Activated CD8-positive, alpha-beta T cell treated with anti-CD3 and anti-CD28 coated beads for 36 hours (primary cell): ENCODE data around the gene MRPL12. TPM values are rescaled to one million over a fixed set of nuclear protein-coding genes. Genes with fewer than 3 reads are reported as not detected.
A peak's percentile ranks its signal among the peaks of the same experiment; 100 is the strongest.

Experiments
- ATAC-seq: fragments of 200-7000 bp; cut with Tn5 transposase; one replicate; pipeline ENCODE4 v1.10.0; 2021; ENCODE audit warnings: mild to moderate bottlenecking, moderate library complexity
- CTCF ChIA-PET: fragments of 350-600 bp; sonication (Branson Sonifier 250); formaldehyde crosslinking; loops from one replicate; lab custom pipeline; 2021; ENCODE audit warnings: antibody characterized with exemption; lab: Charles Lee
- POLR2A ChIA-PET: fragments of 350-600 bp; sonication (Branson Sonifier 250); formaldehyde crosslinking; loops from one replicate; lab custom pipeline; 2021; ENCODE audit warnings: antibody characterized with exemption; lab: Charles Lee
- DNase-seq: peaks from one replicate; pipeline ENCODE4 v3.0.0-alpha.2; 2020
- H3K27ac Mint-ChIP-seq: one replicate; pipeline ENCODE4 v1.8.0; 2021; ENCODE audit warnings: mild to moderate bottlenecking, mixed read lengths
- H3K27me3 Mint-ChIP-seq: one replicate; pipeline ENCODE4 v1.8.0; 2021; ENCODE audit warnings: mixed read lengths
- H3K36me3 Mint-ChIP-seq: one replicate; pipeline ENCODE4 v1.8.0; 2021; ENCODE audit warnings: low read depth, mixed read lengths
- H3K4me1 Mint-ChIP-seq: one replicate; pipeline ENCODE4 v1.8.0; 2021; ENCODE audit warnings: low read depth, mixed read lengths
- H3K4me3 Mint-ChIP-seq: one replicate; pipeline ENCODE4 v1.8.0; 2021; ENCODE audit warnings: mild to moderate bottlenecking, moderate library complexity, mixed read lengths
- H3K9me3 Mint-ChIP-seq: one replicate; pipeline ENCODE4 v1.8.0; 2021; ENCODE audit warnings: mixed read lengths
- intact Hi-C: fragments of 100-400 bp; cut with micrococcal nuclease; formaldehyde crosslinking; loops from one replicate; pipeline ENCODE4 v1.10.0; 2022
- total RNA-seq, 2 experiments: library from RNA; stranded (reverse); gene quantifications; one replicate each; pipeline ENCODE4 v1.2.3, GENCODE V29; 2021
- TF ChIP-seq, protein P1 (sequence below): fragments of 200-600 bp; IDR thresholded peaks from one replicate; pipeline ENCODE4 v1.8.0; 2022; ENCODE audit warnings: antibody characterized with exemption, mild to moderate bottlenecking

Gene MRPL12
- total RNA-seq, 2 experiments from 2014 or later, result 149 to 152 TPM

DNA sequence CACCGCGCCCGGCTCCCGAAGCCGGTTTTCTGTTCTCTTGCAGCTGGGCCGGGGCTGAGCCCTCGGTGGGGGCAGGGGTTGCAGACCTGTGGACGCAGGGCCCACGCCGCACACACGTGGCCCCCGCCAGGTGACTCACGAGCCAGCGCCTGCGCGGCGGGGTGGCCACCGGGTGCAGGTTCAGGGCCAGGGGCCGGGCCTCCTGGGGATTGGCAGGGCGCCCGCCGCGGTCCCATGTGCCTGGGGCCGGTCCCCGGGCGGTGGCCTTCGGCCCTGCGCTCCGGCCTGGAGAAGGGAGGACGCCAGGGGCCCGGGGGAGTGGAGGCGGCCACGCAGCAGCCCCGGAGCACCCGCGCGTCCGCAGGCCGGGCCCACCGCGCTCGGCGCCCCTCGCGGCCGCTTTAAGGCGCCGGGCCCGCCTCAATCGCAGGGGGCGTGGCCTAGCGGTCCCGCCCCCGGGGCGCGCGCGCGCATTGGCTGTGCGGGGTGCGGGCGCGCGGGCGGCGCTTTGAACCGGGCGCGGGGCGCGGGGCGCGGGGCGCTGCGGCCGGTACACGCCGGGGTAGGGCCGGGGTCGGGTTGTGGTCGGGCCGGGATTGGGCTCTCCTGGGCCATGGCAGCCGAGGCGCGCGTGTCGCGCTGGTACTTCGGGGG, 8.8 kb downstream of the MRPL12 start, which contains the start of gene SLC25A10:
TSS of gene SLC25A10 (plus strand) at position 471 of the 654 bp plus-strand sequence. CDS start at position 614, 143 bp downstream.
- TF ChIP-seq, protein P1, sequence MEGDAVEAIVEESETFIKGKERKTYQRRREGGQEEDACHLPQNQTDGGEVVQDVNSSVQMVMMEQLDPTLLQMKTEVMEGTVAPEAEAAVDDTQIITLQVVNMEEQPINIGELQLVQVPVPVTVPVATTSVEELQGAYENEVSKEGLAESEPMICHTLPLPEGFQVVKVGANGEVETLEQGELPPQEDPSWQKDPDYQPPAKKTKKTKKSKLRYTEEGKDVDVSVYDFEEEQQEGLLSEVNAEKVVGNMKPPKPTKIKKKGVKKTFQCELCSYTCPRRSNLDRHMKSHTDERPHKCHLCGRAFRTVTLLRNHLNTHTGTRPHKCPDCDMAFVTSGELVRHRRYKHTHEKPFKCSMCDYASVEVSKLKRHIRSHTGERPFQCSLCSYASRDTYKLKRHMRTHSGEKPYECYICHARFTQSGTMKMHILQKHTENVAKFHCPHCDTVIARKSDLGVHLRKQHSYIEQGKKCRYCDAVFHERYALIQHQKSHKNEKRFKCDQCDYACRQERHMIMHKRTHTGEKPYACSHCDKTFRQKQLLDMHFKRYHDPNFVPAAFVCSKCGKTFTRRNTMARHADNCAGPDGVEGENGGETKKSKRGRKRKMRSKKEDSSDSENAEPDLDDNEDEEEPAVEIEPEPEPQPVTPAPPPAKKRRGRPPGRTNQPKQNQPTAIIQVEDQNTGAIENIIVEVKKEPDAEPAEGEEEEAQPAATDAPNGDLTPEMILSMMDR, result peak; percentile 11
- DNase-seq, result peak; percentile 88
- POLR2A ChIA-PET, result interaction anchor here (0.6 to 4.5 kb wide), 12 partner anchors 8 to 159 kb away, joined by 3 to 40 read pairs (median 6); partner anchors contain the start of genes ARHGDIA, ARL16, HGS and MRPL12
- intact Hi-C loops, result no loop called here
- CTCF ChIA-PET, result interaction anchor here (1.1 kb wide), 1 partner anchor 28 kb away, joined by 4 read pairs; the partner anchor contains the start of genes ARL16 and HGS
- peak; percentile 85 for ATAC-seq
- Mint-ChIP-seq H3K4me1 (peaks cover 24% of the 10 kb centered on the region), H3K36me3 (peaks cover 8% of the 10 kb centered on the region), H3K4me3 (peak within 1 kb of the TSS; percentile 92), H3K9me3 (no peaks in the 10 kb centered on the region), H3K27me3 (no peaks in the 10 kb centered on the region), H3K27ac (peak within 1 kb of the TSS; percentile 83)

DNA sequence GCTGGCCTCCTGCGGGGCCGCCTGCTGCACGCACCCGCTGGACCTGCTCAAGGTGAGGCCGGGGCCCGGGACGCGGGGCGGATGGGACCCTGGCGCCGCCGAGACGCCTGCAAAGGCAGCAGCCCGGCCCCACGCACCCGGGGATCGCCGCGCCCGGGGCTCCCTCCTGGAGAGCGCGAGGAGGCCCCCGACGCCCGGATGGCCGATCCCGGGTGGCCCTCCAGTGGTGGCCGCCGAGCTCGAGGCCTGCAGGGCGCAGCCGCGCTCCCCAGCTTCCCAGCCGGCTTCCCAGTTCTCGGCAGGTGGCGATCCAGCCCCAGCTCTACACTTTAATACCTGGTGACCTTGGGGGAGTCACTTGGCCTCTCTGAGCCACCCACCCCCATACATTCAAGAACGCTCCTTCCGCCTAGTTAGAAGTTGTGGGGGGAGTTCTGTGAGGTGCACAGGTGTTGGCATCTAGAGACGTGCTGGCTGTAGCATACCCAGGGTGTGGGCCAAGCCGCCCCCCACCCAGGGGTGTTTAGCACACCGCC, 9.4 kb downstream of the MRPL12 start:
- peak overlapping the region; percentile 66 for H3K27ac Mint-ChIP-seq
- H3K27me3 Mint-ChIP-seq, result no peaks in the 10 kb centered on the region
- ChIA-PET POLR2A (interaction anchor here (0.6 to 4.3 kb wide), 10 partner anchors 9 to 154 kb away, joined by 3 to 40 read pairs (median 4); partner anchors contain the start of gene MRPL12), CTCF (interaction anchor here (0.6 kb wide), 1 partner anchor 164 kb away, joined by 3 read pairs; no protein-coding TSS in a partner anchor)
- DNase-seq (peak; percentile 37), ATAC-seq (peak; percentile 21)
- H3K9me3 Mint-ChIP-seq, result no peaks in the 10 kb centered on the region
- H3K4me3 Mint-ChIP-seq, result peak overlapping the region; percentile 92
- TF ChIP-seq, protein P1, result no peak
- H3K4me1 Mint-ChIP-seq, result peaks cover 24% of the 10 kb centered on the region
- intact Hi-C loops, result no loop called here
- peaks cover 5% of the 10 kb centered on the region for H3K36me3 Mint-ChIP-seq

DNA sequence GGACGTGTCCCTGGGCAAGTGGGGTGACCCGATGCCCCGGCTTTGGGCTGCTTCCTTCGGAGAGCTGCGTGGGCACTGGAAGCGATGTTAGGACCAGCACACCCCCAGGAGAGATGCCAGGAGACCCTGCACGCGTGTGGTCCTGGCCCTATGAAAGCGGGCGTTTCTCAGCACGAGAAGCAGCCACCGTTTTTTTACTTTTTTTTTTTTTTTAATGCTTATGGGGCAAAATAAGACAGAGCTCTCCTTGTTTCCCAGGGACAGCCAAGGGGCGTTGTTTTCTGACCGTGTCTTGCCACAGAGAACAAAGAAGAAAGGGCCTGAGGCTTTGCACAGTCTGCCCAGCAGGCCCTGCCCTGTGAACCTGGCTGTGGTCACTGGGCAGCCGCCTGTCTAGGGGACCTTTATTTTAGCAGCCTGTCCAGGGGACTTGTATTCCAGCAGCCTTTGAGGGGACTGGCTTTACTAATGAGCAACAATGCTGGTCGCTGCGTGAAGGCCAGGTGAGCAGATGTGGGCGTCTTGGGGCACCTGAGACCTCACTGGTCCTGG, 9.9 kb downstream of the MRPL12 start:
- ATAC-seq, result no peak
- Mint-ChIP-seq H3K4me3 (peak overlapping the region; percentile 92), H3K36me3 (peaks cover 5% of the 10 kb centered on the region), H3K4me1 (peaks cover 24% of the 10 kb centered on the region), H3K27me3 (no peaks in the 10 kb centered on the region), H3K27ac (peak overlapping the region; percentile 66), H3K9me3 (no peaks in the 10 kb centered on the region)
- CTCF ChIA-PET, result interaction anchor here (0.6 kb wide), 1 partner anchor 164 kb away, joined by 3 read pairs; no protein-coding TSS in a partner anchor
- POLR2A ChIA-PET, result interaction anchor here (0.6 to 4.3 kb wide), 8 partner anchors 8 to 154 kb away, joined by 3 to 40 read pairs (median 4); partner anchors contain the start of gene MRPL12
- TF ChIP-seq, protein P1, result no peak
- intact Hi-C loops, result no loop called here
- no peak for DNase-seq

DNA sequence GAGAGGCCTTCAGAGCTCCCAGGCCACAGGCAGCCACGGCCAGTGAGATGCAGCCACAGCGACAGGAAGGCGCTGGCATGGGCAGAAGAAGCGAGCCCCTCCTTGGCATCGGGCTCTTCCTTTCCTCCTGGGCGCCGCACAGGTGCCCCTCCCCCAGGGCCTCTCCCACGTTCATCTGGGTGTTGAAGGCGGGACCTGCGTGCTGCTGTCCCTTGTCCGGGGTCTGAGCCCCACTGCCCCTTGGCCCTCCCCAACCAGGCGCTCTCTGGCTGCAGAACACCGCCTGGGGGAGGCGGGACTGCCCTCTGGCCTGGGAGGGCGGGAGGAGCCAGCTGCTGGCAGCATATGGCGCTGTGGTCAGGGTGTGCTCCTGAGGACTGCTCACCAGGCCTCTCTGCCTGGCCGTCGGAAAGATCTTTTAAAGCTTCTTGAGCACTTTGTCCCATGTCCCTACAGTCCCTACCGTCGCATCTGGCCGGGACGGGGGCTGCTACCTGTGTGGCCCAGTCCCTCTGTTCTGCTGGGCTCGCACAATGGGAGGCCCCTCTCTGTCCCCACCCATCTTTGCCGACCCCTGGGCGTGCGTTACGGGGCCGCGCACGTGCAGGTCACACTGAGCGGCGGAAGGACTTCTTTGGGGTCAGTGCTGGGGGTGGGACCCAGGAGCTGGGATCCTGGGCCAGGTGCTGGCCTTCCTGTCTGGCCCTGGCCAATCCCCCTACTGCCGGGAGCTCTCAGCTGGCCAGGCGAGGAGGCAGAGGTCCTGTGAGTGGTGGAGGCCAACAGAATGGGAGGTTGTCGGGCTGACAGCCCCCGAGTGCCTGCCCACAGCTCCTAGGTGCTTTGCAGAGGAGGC, 10.6 kb downstream of the MRPL12 start:
- H3K27me3 Mint-ChIP-seq, result no peaks in the 10 kb centered on the region
- ATAC-seq, result no peak
- DNase-seq, result no peak
- peaks cover 5% of the 10 kb centered on the region for H3K36me3 Mint-ChIP-seq
- H3K4me3 Mint-ChIP-seq, result peak overlapping the region; percentile 92
- TF ChIP-seq, protein P1, result no peak
- no peak overlapping the region for H3K27ac Mint-ChIP-seq
- H3K4me1 Mint-ChIP-seq, result peaks cover 24% of the 10 kb centered on the region
- intact Hi-C loops, result no loop called here
- H3K9me3 Mint-ChIP-seq, result no peaks in the 10 kb centered on the region
- ChIA-PET CTCF (no interaction called here), POLR2A (interaction anchor here (0.6 to 4.3 kb wide), 7 partner anchors 8 to 196 kb away, joined by 3 to 40 read pairs (median 3); partner anchors contain the start of gene MRPL12)
